ENCODE measurements around the gene HDAC4.

HDAC4 gene

GRCh38 chr2:239305771-239306170 lies 95.0 kb downstream of the HDAC4 start:
- no peak for DNase-seq

DNA sequence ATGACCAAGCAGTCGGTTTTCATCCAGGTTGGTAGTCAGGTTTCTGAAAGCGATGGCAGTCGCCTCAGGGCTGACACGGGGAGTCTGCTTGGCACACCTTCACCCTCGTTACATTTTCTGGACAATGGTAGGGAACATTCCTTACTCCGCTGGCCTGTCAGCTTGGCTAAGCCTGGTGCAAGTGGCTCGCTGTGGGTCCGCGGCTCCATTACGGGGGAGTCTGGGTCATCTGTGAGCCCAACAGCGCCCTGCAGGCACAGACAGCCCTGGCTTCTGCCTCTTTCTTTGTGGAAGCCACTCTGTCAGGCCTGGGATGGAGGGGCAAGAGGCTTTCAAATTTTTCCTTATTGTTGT lies 95.6 kb downstream of the HDAC4 start:
- DNase-seq = no peak

- DNase-seq = no peak
These were observed 96.1 kb downstream of the HDAC4 start for GRCh38 chr2:239304533-239305221.

GRCh38 chr2:239303711-239304532 lies 96.9 kb downstream of the HDAC4 start:
- no peak for DNase-seq

GRCh38 chr2:239302808-239303557 lies 97.8 kb downstream of the HDAC4 start:
- no peak for DNase-seq

GRCh38 chr2:239302083-239302807 lies 98.6 kb downstream of the HDAC4 start:
- no peak for DNase-seq

GRCh38 chr2:239300871-239301735 lies 99.7 kb downstream of the HDAC4 start:
- no peak for DNase-seq

DNA sequence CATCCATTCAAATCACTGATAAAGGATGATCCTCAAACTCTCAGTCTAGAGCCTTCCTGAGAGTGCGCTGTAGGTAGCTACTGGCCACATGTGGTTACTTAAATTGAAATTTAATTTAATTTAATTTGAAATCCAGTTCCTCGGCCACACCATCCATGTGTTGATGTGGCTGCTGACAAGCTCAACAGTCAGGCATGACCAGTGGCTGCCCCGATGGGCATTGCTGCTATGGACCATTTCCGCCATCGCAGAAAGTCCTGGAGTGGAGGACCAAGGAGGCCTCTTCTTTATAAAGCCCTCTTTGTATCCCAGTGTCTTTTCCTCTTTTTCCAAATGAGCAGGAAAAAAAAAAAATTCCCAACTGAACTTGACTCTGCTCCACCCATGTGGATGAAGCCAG lies 100.6 kb downstream of the HDAC4 start:
- no peak for DNase-seq

- DNase-seq = no peak
These were observed 101.4 kb downstream of the HDAC4 start for GRCh38 chr2:239299218-239299939.

- no peak for DNase-seq
These were observed 102.6 kb downstream of the HDAC4 start for GRCh38 chr2:239298116-239298804.

- DNase-seq = no peak
These were observed 103.4 kb downstream of the HDAC4 start for GRCh38 chr2:239297142-239298004.

DNA sequence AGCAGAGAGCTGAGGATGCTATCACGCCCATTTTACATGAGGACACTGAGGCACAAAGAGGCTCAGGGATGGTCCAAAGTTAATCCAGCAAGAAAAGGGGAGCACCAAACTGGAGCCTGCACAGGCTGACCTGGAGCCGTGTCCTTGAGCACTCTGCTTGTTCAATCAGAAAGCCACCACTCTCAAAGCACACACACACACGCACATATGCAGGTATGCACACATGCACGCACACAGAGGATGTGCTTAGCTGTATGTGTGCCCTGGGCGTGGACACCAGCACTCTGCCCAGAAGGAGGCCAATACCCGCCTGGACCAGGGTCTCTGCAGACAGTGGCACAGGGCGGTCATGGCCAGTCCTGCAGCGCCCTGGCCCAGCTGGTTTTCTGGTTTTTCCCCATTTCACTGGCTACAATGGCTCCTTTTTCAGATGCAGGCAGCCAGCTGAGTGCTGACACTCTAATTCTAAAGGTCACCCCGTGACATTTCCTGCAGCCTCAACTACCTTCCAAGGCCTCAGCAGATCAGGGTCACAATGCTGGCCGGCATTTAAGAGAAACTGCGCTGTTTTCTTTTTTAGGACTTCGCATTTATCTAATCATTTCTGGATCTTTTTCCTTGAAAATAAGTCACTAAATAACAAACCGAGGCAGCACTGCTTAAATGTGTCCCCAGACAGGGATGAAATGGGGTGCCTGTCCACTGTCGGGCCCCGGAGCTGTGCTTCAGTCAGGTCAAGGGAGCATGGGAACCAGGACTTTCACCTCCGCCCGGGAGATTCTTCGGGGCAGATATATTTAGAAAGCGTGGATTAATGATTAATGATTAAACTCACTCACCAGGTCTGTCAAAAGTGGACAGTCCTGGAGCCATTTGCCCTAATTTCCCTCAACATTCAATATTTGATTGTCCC lies 104.5 kb downstream of the HDAC4 start:
- DNase-seq = no peak

- DNase-seq = no peak
These were observed 105.3 kb downstream of the HDAC4 start for GRCh38 chr2:239295377-239296019.

- DNase-seq = no peak
These were observed 106.2 kb downstream of the HDAC4 start for GRCh38 chr2:239294571-239295054.

DNA sequence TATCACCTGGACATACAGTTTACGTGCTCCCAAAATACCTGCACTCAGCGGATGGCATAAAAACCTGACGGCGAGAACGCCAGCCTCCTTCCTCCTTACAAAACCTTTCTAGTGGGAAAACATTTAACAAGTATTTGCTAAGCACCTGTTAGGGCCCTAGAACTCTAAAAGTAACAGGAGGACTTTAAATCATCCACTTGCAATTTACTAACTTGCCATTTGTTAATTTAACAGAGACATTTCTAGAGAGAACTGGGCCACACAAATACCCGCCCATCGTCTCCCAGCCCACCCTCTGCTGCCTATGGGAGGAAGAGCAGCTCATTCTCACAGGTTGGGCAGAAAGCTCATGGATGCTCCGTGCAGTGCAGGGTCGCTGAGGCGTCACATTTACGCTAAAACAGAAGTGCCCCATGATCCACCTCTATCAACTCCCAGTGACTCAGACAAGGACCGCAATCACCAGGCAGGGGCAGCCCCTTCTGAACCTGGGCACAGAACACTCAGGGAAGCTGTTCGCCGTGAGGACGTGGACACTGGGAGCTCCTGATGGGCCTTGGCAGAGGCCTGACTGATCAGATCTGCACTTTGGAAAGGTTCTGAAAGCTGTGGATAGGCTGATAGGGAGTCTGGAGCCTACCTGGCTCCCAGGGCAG lies 106.9 kb downstream of the HDAC4 start:
- DNase-seq = no peak

GRCh38 chr2:239292959-239293774 lies 107.7 kb downstream of the HDAC4 start:
- no peak for DNase-seq
